ENCODE data around the gene MAEA.

The MAEA gene

GRCh38 chr4:1325176-1325480, 35.4 kb downstream of the MAEA start:
- Histone ChIP-seq H3K27me3 (ENCODE audit: insufficient read depth, low read depth) (no peaks in the 10 kb centered on the region), H3K36me3 (ENCODE audit: insufficient read depth) (no peaks in the 10 kb centered on the region), H3K4me1 (ENCODE audit: low read depth, poor library complexity, severe bottlenecking) (no peaks in the 10 kb centered on the region), H3K9ac (no peak overlapping the region), H3K4me2 (no peak overlapping the region), H3K27ac (no peak overlapping the region), H4K20me1 (ENCODE audit: insufficient read depth) (no peaks in the 10 kb centered on the region), H3K4me3 (IDR thresholded peaks at IDR 0.05; ENCODE audit: insufficient read depth, low read depth, low read length) (no peak overlapping the region), H3K79me2 (ENCODE audit: insufficient read depth, low read depth) (no peaks in the 10 kb centered on the region), H2AFZ (ENCODE audit: low read depth) (no peak overlapping the region)
- TF ChIP-seq CTCF (conservative IDR thresholded peaks at IDR 0.05; ENCODE audit: low read depth, low read length) = no peak

DNA sequence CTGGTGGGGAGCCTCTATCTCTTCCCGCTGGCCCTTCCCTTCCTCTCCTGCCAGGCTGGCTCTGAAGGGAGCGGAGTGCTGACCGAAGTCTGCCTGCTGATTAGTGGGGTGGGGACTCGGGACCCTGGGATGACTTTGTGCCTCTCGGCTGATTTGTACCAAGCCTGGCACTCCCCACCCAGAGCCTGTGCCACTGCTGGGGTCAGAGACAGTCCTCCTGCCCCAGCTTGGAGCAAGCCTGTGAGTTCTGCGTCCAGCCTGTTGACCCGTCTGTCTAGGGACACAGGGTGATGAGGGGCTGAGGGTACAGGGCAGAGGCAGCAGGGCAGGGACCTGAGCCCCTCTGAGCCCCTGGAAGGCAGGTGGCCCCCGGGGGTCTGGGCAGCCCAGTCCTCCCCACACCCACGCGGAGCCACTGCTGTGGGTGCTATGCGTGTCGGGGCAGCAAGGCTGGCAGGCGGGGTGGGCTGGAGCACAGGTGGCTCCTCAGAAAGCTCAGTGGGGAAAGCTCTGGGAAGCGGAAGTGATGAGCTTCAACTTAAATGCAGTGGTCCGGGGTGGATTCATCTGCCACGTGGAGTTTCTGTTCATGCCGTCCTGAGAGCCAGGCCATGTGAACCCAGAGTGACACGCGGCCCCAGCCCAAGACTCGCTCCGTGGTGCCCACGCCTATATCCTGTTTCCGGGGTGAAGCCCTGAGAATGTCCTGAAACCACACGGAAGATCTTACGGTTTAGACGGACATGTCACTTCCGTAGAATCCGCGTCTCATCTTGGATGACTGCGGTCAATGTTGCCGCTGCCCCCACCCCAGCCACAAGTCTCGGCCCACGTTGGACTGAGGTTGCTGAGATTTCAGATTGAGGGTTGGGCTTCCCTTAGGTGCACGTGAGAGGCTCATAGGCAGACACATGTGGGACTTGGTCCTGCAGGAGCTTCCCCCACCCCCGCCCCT, 36.3 kb downstream of the MAEA start:
- Histone ChIP-seq H3K4me3 (IDR thresholded peaks at IDR 0.05; ENCODE audit: insufficient read depth, low read depth, low read length) (no peak overlapping the region), H3K9ac (no peak overlapping the region), H3K27me3 (ENCODE audit: insufficient read depth, low read depth) (no peaks in the 10 kb centered on the region), H3K4me2 (no peak overlapping the region), H3K4me1 (ENCODE audit: low read depth, poor library complexity, severe bottlenecking) (no peaks in the 10 kb centered on the region), H3K27ac (no peak overlapping the region), H3K79me2 (ENCODE audit: insufficient read depth, low read depth) (no peaks in the 10 kb centered on the region), H3K36me3 (ENCODE audit: insufficient read depth) (no peaks in the 10 kb centered on the region), H4K20me1 (ENCODE audit: insufficient read depth) (no peaks in the 10 kb centered on the region), H2AFZ (ENCODE audit: low read depth) (no peak overlapping the region)
- TF ChIP-seq CTCF (conservative IDR thresholded peaks at IDR 0.05; ENCODE audit: low read depth, low read length) = no peak

- Histone ChIP-seq H4K20me1 (ENCODE audit: insufficient read depth) (no peaks in the 10 kb centered on the region), H3K36me3 (ENCODE audit: insufficient read depth) (no peaks in the 10 kb centered on the region)
Measured at GRCh38 chr4:1326751-1327525, 37.2 kb downstream of the MAEA start.

More at GRCh38 chr4:1326751-1327525, 37.2 kb downstream of the MAEA start:
- H2AFZ ChIP-seq (ENCODE audit: low read depth) = no peak overlapping the region
- H3K9ac ChIP-seq = no peak overlapping the region
- no peak for TF ChIP-seq CTCF (conservative IDR thresholded peaks at IDR 0.05; ENCODE audit: low read depth, low read length)
- no peaks in the 10 kb centered on the region for H3K27me3 ChIP-seq (ENCODE audit: insufficient read depth, low read depth)
- H3K4me1 ChIP-seq (ENCODE audit: low read depth, poor library complexity, severe bottlenecking) = no peaks in the 10 kb centered on the region
- H3K79me2 ChIP-seq (ENCODE audit: insufficient read depth, low read depth) = no peaks in the 10 kb centered on the region
- no peak overlapping the region for H3K4me3 ChIP-seq (IDR thresholded peaks at IDR 0.05; ENCODE audit: insufficient read depth, low read depth, low read length)
- H3K4me2 ChIP-seq = no peak overlapping the region
- no peak overlapping the region for H3K27ac ChIP-seq

Data from KMS-11 (cell line).